ENCODE data around the gene CDC42SE2.

Gene CDC42SE2

GRCh38 chr5:131441184-131441583 lies 177.3 kb downstream of the CDC42SE2 start:
- H3K79me2 ChIP-seq (ENCODE audit: insufficient read depth, low read length) = no peaks in the 10 kb centered on the region
- H3K27me3 ChIP-seq (ENCODE audit: insufficient read depth, low read length, poor library complexity, severe bottlenecking) = no peaks in the 10 kb centered on the region
- H3K36me3 ChIP-seq (ENCODE audit: insufficient read depth, low read length) = peaks cover 71% of the 10 kb centered on the region; the same call in 1 of the 2 replicates
- H3F3A ChIP-seq (ENCODE audit: low read depth) = no peaks in the 10 kb centered on the region
- no peaks in the 10 kb centered on the region for H4K20me1 ChIP-seq (ENCODE audit: insufficient read depth, low read length, poor library complexity, severe bottlenecking)
- no peaks in the 10 kb centered on the region for H3K4me1 ChIP-seq (ENCODE audit: insufficient read depth, low read length, poor library complexity, severe bottlenecking)
- no peak overlapping the region for H3K4me3 ChIP-seq (ENCODE audit: low read length, poor library complexity, severe bottlenecking)
- H3K4me2 ChIP-seq (ENCODE audit: low read depth, low read length, poor library complexity, severe bottlenecking) = no peak overlapping the region
- H2AFZ ChIP-seq (ENCODE audit: low read length) = no peak overlapping the region
- TF ChIP-seq, protein P1, sequence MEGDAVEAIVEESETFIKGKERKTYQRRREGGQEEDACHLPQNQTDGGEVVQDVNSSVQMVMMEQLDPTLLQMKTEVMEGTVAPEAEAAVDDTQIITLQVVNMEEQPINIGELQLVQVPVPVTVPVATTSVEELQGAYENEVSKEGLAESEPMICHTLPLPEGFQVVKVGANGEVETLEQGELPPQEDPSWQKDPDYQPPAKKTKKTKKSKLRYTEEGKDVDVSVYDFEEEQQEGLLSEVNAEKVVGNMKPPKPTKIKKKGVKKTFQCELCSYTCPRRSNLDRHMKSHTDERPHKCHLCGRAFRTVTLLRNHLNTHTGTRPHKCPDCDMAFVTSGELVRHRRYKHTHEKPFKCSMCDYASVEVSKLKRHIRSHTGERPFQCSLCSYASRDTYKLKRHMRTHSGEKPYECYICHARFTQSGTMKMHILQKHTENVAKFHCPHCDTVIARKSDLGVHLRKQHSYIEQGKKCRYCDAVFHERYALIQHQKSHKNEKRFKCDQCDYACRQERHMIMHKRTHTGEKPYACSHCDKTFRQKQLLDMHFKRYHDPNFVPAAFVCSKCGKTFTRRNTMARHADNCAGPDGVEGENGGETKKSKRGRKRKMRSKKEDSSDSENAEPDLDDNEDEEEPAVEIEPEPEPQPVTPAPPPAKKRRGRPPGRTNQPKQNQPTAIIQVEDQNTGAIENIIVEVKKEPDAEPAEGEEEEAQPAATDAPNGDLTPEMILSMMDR (conservative IDR thresholded peaks at IDR 0.05; ENCODE audit: low read length) = no peak
- TF ChIP-seq EZH2phosphoT487 (IDR thresholded peaks at IDR 0.05; ENCODE audit: borderline replicate concordance) = no peak
- no peaks in the 10 kb centered on the region for H3K9me2 ChIP-seq (replicated peaks; ENCODE audit: low read depth, low read length)
- no peak overlapping the region for H3K9ac ChIP-seq (ENCODE audit: low read depth, low read length, poor library complexity, severe bottlenecking)
- no peaks in the 10 kb centered on the region for H3K9me3 ChIP-seq (ENCODE audit: insufficient read depth, low read depth, low read length)

Data from Loucy (cell line).